ENCODE measurements around the gene MRPL37.

DNA sequence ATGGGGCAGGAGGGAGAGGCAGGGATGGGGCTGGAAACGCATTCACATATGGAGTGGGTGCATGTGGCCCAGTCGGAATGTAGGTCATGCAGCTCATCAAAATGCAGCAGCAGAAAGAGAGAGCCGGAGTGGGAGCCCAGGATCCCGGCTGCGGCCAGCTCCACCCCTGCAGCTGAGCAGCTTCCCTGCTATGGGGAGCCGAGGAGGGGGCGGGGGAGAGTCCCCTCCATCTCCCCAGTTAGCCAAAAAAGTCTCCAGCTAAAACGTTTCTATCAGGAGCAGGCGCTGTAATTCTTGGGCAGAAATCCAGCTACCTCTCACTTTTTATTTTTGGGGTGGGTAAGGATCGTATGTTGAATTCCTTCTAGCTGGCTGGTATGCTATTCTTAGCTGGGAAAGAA, 39.7 kb downstream of the MRPL37 start:
- TF ChIP-seq EZH2 (IDR thresholded peaks at IDR 0.05; ENCODE audit: low read depth) (no peak), CTCF (conservative IDR thresholded peaks at IDR 0.05) (no peak)
